Adrenal gland (tissue), 12 donors: ENCODE data around the gene GSK3B. TPM values are rescaled to one million over a fixed set of nuclear protein-coding genes. Genes with fewer than 3 reads are reported as not detected.
A peak's percentile ranks its signal among the peaks of the same experiment; 100 is the strongest.

Source experiments
- DNase-seq, 7 donors: peaks; one replicate each; pipeline ENCODE4 v3.0.0-alpha.2; 2019 to 2020
- H3K27ac ChIP-seq, 5 donors: fragments of 200-600 bp; sonication (generic) in 4 of 5; 1 replicate in 3 of 5; 2 replicates in 2 of 5; pipeline versions ENCODE4 v1.5.1 to v1.8.0; 2016 to 2020; ENCODE audit warnings: mild to moderate bottlenecking in 1 of 5
- H3K27me3 ChIP-seq: fragments of 200-600 bp; 2 replicates; pipeline ENCODE4 v1.8.0; 2021
- H3K36me3 ChIP-seq, 2 donors: fragments of 200-600 bp; replicated peaks in 1 of 2; 1 replicate in 1 of 2; 2 replicates in 1 of 2; pipeline versions ENCODE4 v1.5.1 to v1.8.0; 2018 to 2022
- H3K4me1 ChIP-seq, 2 donors: fragments of 200-600 bp; replicated peaks in 1 of 2; 1 replicate in 1 of 2; 2 replicates in 1 of 2; pipeline versions ENCODE4 v1.5.1 to v1.8.0; 2018 to 2021
- H3K4me3 ChIP-seq, 4 donors: fragments of 200-600 bp; sonication (generic) in 3 of 4; one replicate each; pipeline ENCODE4 v1.5.1; 2016 to 2018
- H3K9me3 ChIP-seq, 3 donors: fragments of 200-600 bp; sonication (generic) in 1 of 3; replicated peaks in 1 of 3; 1 replicate in 2 of 3; 2 replicates in 1 of 3; pipeline versions ENCODE4 v1.5.1 to v1.8.0; 2016 to 2021
- CTCF ChIP-seq, 6 experiments: fragments of 450-650 bp in 4 of 6; fragments of 200-600 bp in 2 of 6; sonication (generic) in 1 of 6; IDR thresholded peaks; 1 replicate in 5 of 6; 2 replicates in 1 of 6; pipeline versions ENCODE4 v1.5.1 to v1.8.0; 2016 to 2021; ENCODE audit warnings: antibody characterized with exemption in 6 of 6, mild to moderate bottlenecking in 2 of 6, moderate library complexity in 1 of 6
- POLR2A ChIP-seq, 2 donors: fragments of 450-650 bp; IDR thresholded peaks; one replicate each; pipeline ENCODE4 v1.6.1; 2017; ENCODE audit warnings: antibody characterized with exemption in 2 of 2, mild to moderate bottlenecking in 2 of 2, moderate library complexity in 1 of 2
- WGBS, 4 donors: extraction: QIAGEN DNeasy Blood & Tissue Kit in 2 of 4; methylation state at CpG; one replicate each; pipeline versions ENCODE4 v1.1.5 to v1.1.7; 2013 to 2017; 5-methylcytosine and 5-hydroxymethylcytosine counted together
- intact Hi-C, 2 donors: fragments of 100-400 bp; cut with DNase I; formaldehyde crosslinking; loops; one replicate each; pipeline versions ENCODE4 v1.14.1 to v1.15.0; 2022 to 2023
- polyA plus RNA-seq, 3 donors: library from polyadenylated mRNA; stranded (reverse); fragments of 200-250 nt in 2 of 3; fragments of 350-450 nt in 1 of 3; fragmentation: Illumina TruSeq in 1 of 3; extraction: RNeasy Lipid Tissue Mini Kit (QIAGEN cat#74804) in 1 of 3; gene quantifications; one replicate each; pipeline ENCODE4 v1.2.3, GENCODE V29; 2013 to 2014
- total RNA-seq, 9 donors: library from RNA; depleted of rRNA in 4 of 9; stranded (reverse); fragments of >200 nt in 4 of 9; fragments of 120-200 nt in 1 of 9; fragmentation: NEBNext Ultra II Directional in 1 of 9; extraction: Animal tissue kit (Norgen Biotek cat#: 25700) in 1 of 9; gene quantifications; one replicate each; pipeline versions ENCODE4 v1.1.0 to v1.2.4, GENCODE V29; 2013 to 2023
- donor health status: healthy with polysubstance abuse.
- donor health status: Bipolar disorder and iron deficiency.
- donor health status: DM: yes; HTN: yes; CAD: no.
- donor health status: DM: no; HTN: no; CAD: no.
- donor health status: DM: no; HTN: no; CAD: no.
- donor health status: DM: yes; HTN: yes; CAD: no.

GSK3B gene
- total and polyA plus RNA-seq, 12 donors, result 10.0 to 63.7 (median 44.8) TPM

- 85 to 94% (median 89%) methylated on average over 3 of the region's 3 CpGs for WGBS, 4 donors
- Histone ChIP-seq H3K4me1 (peaks cover 0 to 6% of the 10 kb centered on the region in 2 donors), H3K4me3 (no peak overlapping the region), H3K9me3 (no peaks in the 10 kb centered on the region), H3K36me3 (no peaks in the 10 kb centered on the region), H3K27ac (no peak overlapping the region), H3K27me3 (no peaks in the 10 kb centered on the region)
- intact Hi-C loops, result no loop called here
- no peak for DNase-seq
- TF ChIP-seq POLR2A (IDR thresholded peaks at IDR 0.05), result no peak
- TF ChIP-seq CTCF (IDR thresholded peaks at IDR 0.05), result no peak
Measured at GRCh38 chr3:119885746-119886530, 208.3 kb downstream of the GSK3B start.

GRCh38 chr3:119884161-119884557 lies 210.1 kb downstream of the GSK3B start:
- intact Hi-C loops, result no loop called here
- WGBS, 4 donors, result 80 to 92% (median 90%) methylated on average over 4 of the region's 4 CpGs

GRCh38 chr3:119883461-119884160 lies 210.6 kb downstream of the GSK3B start:
- TF ChIP-seq CTCF (IDR thresholded peaks at IDR 0.05) (peak in 1 of 6 experiments; percentile 19), POLR2A (IDR thresholded peaks at IDR 0.05) (no peak)
- intact Hi-C loops, result no loop called here
- WGBS, 4 donors, result 93 to 100% (median 95%) methylated on average over 1 of the region's 1 CpG
- no peaks in the 10 kb centered on the region for H3K9me3 ChIP-seq
- DNase-seq, result no peak
- no peaks in the 10 kb centered on the region for H3K36me3 ChIP-seq
- H3K27me3 ChIP-seq, result no peaks in the 10 kb centered on the region
- H3K4me3 ChIP-seq, result no peak overlapping the region
- no peak overlapping the region for H3K27ac ChIP-seq
- H3K4me1 ChIP-seq, result peaks cover 0 to 6% of the 10 kb centered on the region in 2 donors

More at GRCh38 chr3:119884161-119884557, 210.1 kb downstream of the GSK3B start:
- Histone ChIP-seq H3K4me1 (peaks cover 0 to 6% of the 10 kb centered on the region in 2 donors), H3K27ac (no peak overlapping the region), H3K27me3 (no peaks in the 10 kb centered on the region), H3K36me3 (no peaks in the 10 kb centered on the region), H3K4me3 (no peak overlapping the region), H3K9me3 (no peaks in the 10 kb centered on the region)
- no peak for DNase-seq
- TF ChIP-seq POLR2A (IDR thresholded peaks at IDR 0.05) (no peak), CTCF (IDR thresholded peaks at IDR 0.05) (no peak)

GRCh38 chr3:119880966-119881365 lies 213.3 kb downstream of the GSK3B start:
- intact Hi-C loops, result no loop called here
- TF ChIP-seq POLR2A (IDR thresholded peaks at IDR 0.05) (no peak), CTCF (IDR thresholded peaks at IDR 0.05) (no peak)
- 93 to 98% (median 95%) methylated on average over 1 of the region's 1 CpG for WGBS, 4 donors
- no peak for DNase-seq
- Histone ChIP-seq H3K4me3 (no peak overlapping the region), H3K27ac (no peak overlapping the region), H3K9me3 (no peaks in the 10 kb centered on the region), H3K36me3 (no peaks in the 10 kb centered on the region), H3K27me3 (no peaks in the 10 kb centered on the region), H3K4me1 (peaks cover 0 to 6% of the 10 kb centered on the region in 2 donors)
